Left forelimb (tissue), 1 donor: Measurements from ENCODE around the gene DDIT4.
"Not testable (repeated sequence)": the region's sequence is repeated elsewhere in the genome, so short reads cannot be mapped to it uniquely, and the experiment has no call there.

ENCODE experiments used
- DNase-seq: peaks from one replicate; pipeline ENCODE4 v3.0.0-alpha.2; 2018; ENCODE audit warnings: low spot score

Gene DDIT4

GRCh38 chr10:72249176-72249862 lies 24.4 kb upstream of the DDIT4 start:
- not testable (repeated sequence) for DNase-seq

- DNase-seq, result peak; percentile 84
These were observed 23.1 kb upstream of the DDIT4 start for GRCh38 chr10:72250666-72251065.

GRCh38 chr10:72251635-72252034 lies 22.1 kb upstream of the DDIT4 start:
- DNase-seq, result no peak

- DNase-seq, result no peak
These were observed 20.8 kb upstream of the DDIT4 start for GRCh38 chr10:72252972-72253371.

GRCh38 chr10:72253578-72253977 lies 20.1 kb upstream of the DDIT4 start:
- no peak for DNase-seq

GRCh38 chr10:72254813-72255568 lies 18.7 kb upstream of the DDIT4 start:
- DNase-seq, result peak; percentile 85

- no peak for DNase-seq
These were observed 17.6 kb upstream of the DDIT4 start for GRCh38 chr10:72255977-72256729.

GRCh38 chr10:72257051-72257892 lies 16.5 kb upstream of the DDIT4 start:
- no peak for DNase-seq

- no peak for DNase-seq
These were observed 15.1 kb upstream of the DDIT4 start for GRCh38 chr10:72258617-72259016.

- DNase-seq, result no peak
These were observed 14.1 kb upstream of the DDIT4 start for GRCh38 chr10:72259491-72260238.

GRCh38 chr10:72260239-72260975 lies 13.3 kb upstream of the DDIT4 start:
- peak; percentile 95 for DNase-seq

GRCh38 chr10:72260976-72261783 lies 12.5 kb upstream of the DDIT4 start:
- no peak for DNase-seq

GRCh38 chr10:72261784-72262404 lies 11.8 kb upstream of the DDIT4 start:
- no peak for DNase-seq

- DNase-seq, result no peak
These were observed 10.0 kb upstream of the DDIT4 start for GRCh38 chr10:72263613-72264241.

GRCh38 chr10:72264536-72264935 lies 9.2 kb upstream of the DDIT4 start:
- no peak for DNase-seq

GRCh38 chr10:72265508-72265907 lies 8.2 kb upstream of the DDIT4 start:
- no peak for DNase-seq

- DNase-seq, result no peak
These were observed 7.5 kb upstream of the DDIT4 start for GRCh38 chr10:72265990-72266865.

- DNase-seq, result no peak
These were observed 6.3 kb upstream of the DDIT4 start for GRCh38 chr10:72267381-72267780.
